Endothelial cell of umbilical vein (primary cell): ENCODE results near the gene SLC51B. TPM values are rescaled to one million over a fixed set of nuclear protein-coding genes. Genes with fewer than 3 reads are reported as not detected.

Experiments used
- BruUV-seq: library from RNA; stranded (reverse); fragments of 400-500 nt; replicated peaks from 2 replicates; lab custom pipeline; 2021; lab: Mats Ljungman, UMichigan
- CTCF ChIA-PET: fragments of 300-600, 350-600 bp; sonication (Branson Sonifier 250); formaldehyde crosslinking; loops from one replicate; lab custom pipeline; 2021; ENCODE audit warnings: antibody characterized with exemption, inconsistent platforms; lab: Charles Lee
- POLR2A ChIA-PET: fragments of 300-600, 350-600 bp; sonication (Branson Sonifier 250); formaldehyde crosslinking; loops from one replicate; lab custom pipeline; 2021; ENCODE audit warnings: antibody characterized with exemption, inconsistent platforms; lab: Charles Lee
- DNase-seq: peaks from one replicate; pipeline ENCODE4 v3.0.0-alpha.2; 2011; ENCODE audit warnings: low read depth, low spot score
- FAIRE-seq: peaks from 2 replicates; lab custom pipeline; 2011; peaks lifted over from hg19 to GRCh38; lab: Jason Lieb, UNC
- H2AFZ ChIP-seq: 2 replicates; pipeline ENCODE4 v1.6.0; 2012; ENCODE audit warnings: low read depth, low read length, control low read depth, inconsistent platforms
- H3K27ac ChIP-seq: 2 replicates; pipeline ENCODE4 v1.5.1; 2011; ENCODE audit warnings: low read depth, mild to moderate bottlenecking, control low read depth, low read length, moderate library complexity; ENCODE audit not compliant: insufficient read depth
- H3K27me3 ChIP-seq, 2 experiments: 2 replicates each; pipeline versions ENCODE4 v1.6.0 to v1.6.1; 2011; ENCODE audit warnings: low read length in 2 of 2, mixed read lengths in 1 of 2; ENCODE audit not compliant: control insufficient read depth in 2 of 2, insufficient read depth in 2 of 2
- H3K36me3 ChIP-seq, 2 experiments: 2 replicates in 1 of 2; 3 replicates in 1 of 2; pipeline ENCODE4 v1.5.1; 2011; ENCODE audit warnings: low read length in 2 of 2, mild to moderate bottlenecking in 1 of 2, moderate library complexity in 1 of 2; ENCODE audit not compliant: control insufficient read depth in 2 of 2, insufficient read depth in 2 of 2; ENCODE audit errors: extremely low read depth in 1 of 2
- H3K4me1 ChIP-seq: 3 replicates; pipeline ENCODE4 v1.5.1; 2011; ENCODE audit warnings: mild to moderate bottlenecking, low read length; ENCODE audit not compliant: control insufficient read depth, insufficient read depth; ENCODE audit errors: extremely low read depth
- H3K4me2 ChIP-seq: 2 replicates; pipeline ENCODE4 v1.6.1; 2011; ENCODE audit warnings: low read length, control low read depth, mixed read lengths; ENCODE audit not compliant: insufficient read depth
- H3K4me3 ChIP-seq, 3 experiments: fragments of 200-600 bp in 1 of 3; sonication (generic), shearing (Covaris generic) in 1 of 3; replicated peaks in 1 of 3; 2 replicates each; pipeline ENCODE4 v1.5.1; 2011 to 2016; ENCODE audit warnings: control low read depth in 3 of 3, low read length in 3 of 3, mild to moderate bottlenecking in 2 of 3, inconsistent platforms in 1 of 3, low read depth in 1 of 3, moderate library complexity in 1 of 3; ENCODE audit not compliant: insufficient read depth in 1 of 3
- H3K79me2 ChIP-seq: 2 replicates; pipeline ENCODE4 v1.6.0; 2012; ENCODE audit warnings: low read length, inconsistent platforms; ENCODE audit not compliant: control insufficient read depth, insufficient read depth
- H3K9ac ChIP-seq: replicated peaks from 2 replicates; pipeline ENCODE3; 2011; ENCODE audit warnings: low read length, control low read depth; ENCODE audit not compliant: insufficient read depth; ENCODE audit errors: extremely low read depth
- H3K9me1 ChIP-seq: replicated peaks from 3 replicates; pipeline ENCODE4 v1.6.0; 2011; ENCODE audit warnings: mild to moderate bottlenecking, low read length; ENCODE audit not compliant: control insufficient read depth, insufficient read depth; ENCODE audit errors: extremely low read depth
- H3K9me3 ChIP-seq: replicated peaks from 2 replicates; pipeline ENCODE4 v1.5.1; 2012; ENCODE audit warnings: low read length, inconsistent platforms; ENCODE audit not compliant: control insufficient read depth, insufficient read depth
- H4K20me1 ChIP-seq: replicated peaks from 2 replicates; pipeline ENCODE3; 2011; ENCODE audit warnings: mild to moderate bottlenecking, low read length; ENCODE audit not compliant: control insufficient read depth, insufficient read depth; ENCODE audit errors: extremely low read depth
- EZH2 ChIP-seq: IDR thresholded peaks from 2 replicates; pipeline ENCODE4 v1.6.1; 2012; ENCODE audit warnings: borderline replicate concordance, low read depth, mild to moderate bottlenecking, moderate library complexity, low read length, inconsistent platforms; ENCODE audit not compliant: severe bottlenecking
- FOS ChIP-seq: IDR thresholded peaks from 2 replicates; pipeline ENCODE4 v1.6.1; 2011; ENCODE audit warnings: mild to moderate bottlenecking, low read length, moderate library complexity, borderline replicate concordance; ENCODE audit not compliant: insufficient read depth
- GATA2 ChIP-seq: IDR thresholded peaks from 2 replicates; pipeline ENCODE4 v1.7.0; 2011; ENCODE audit warnings: low read depth, mild to moderate bottlenecking, moderate library complexity, mixed read lengths, low read length; ENCODE audit not compliant: insufficient read length, insufficient read depth
- JUN ChIP-seq: IDR thresholded peaks from 2 replicates; pipeline ENCODE4 v1.6.1; 2011; ENCODE audit warnings: borderline replicate concordance, low read depth; ENCODE audit not compliant: insufficient read length, insufficient read depth
- MAX ChIP-seq: IDR thresholded peaks from 2 replicates; pipeline ENCODE4 v1.6.1; 2011; ENCODE audit not compliant: insufficient read depth, insufficient read length
- MYC ChIP-seq: IDR thresholded peaks from one replicate; pipeline ENCODE4 v1.6.1; 2011; ENCODE audit warnings: mild to moderate bottlenecking, low read depth, low read length
- POLR2A ChIP-seq: IDR thresholded peaks from 2 replicates; pipeline ENCODE4 v1.6.1; 2012; ENCODE audit warnings: low read depth, mild to moderate bottlenecking, control low read depth, low read length
- POLR2AphosphoS5 ChIP-seq: IDR thresholded peaks from 2 replicates; pipeline ENCODE4 v1.6.1; 2012; ENCODE audit warnings: low read depth, mild to moderate bottlenecking, control low read depth, low read length, moderate library complexity; ENCODE audit not compliant: insufficient read depth
- dilution Hi-C: fragments of 300-500 bp; cut with MboI; formaldehyde crosslinking; loops from one replicate; pipeline ENCODE4 v1.15.0; 2019; ENCODE audit warnings: low sequenced_read_pairs; ENCODE audit not compliant: extremely low pct_ligation_motif_present
- intact Hi-C: fragments of 100-400 bp; cut with micrococcal nuclease; formaldehyde crosslinking; loops from one replicate; pipeline ENCODE4 v1.10.0; 2022
- polyA plus RNA-seq, 4 experiments: library from polyadenylated mRNA; depleted of rRNA in 3 of 4; stranded (reverse) in 3 of 4; unstranded in 1 of 4; fragments of >200 nt; gene quantifications; 2 replicates each; pipeline versions ENCODE4 v1.2.1 to v1.2.3, GENCODE V29; 2011 to 2012; ENCODE audit warnings: missing spikeins in 1 of 4
- total RNA-seq: library from RNA; stranded (reverse); gene quantifications from 2 replicates; pipeline ENCODE4 v1.2.3, GENCODE V29; 2021
- TF ChIP-seq, protein P1 (sequence below), 2 donors: IDR thresholded peaks; 1 replicate in 1 of 2; 2 replicates in 1 of 2; pipeline ENCODE4 v1.5.1; 2011; ENCODE audit warnings: low read length in 2 of 2, mild to moderate bottlenecking in 2 of 2, moderate library complexity in 2 of 2, control low read depth in 1 of 2, inconsistent platforms in 1 of 2, low read depth in 1 of 2; ENCODE audit not compliant: insufficient read depth in 1 of 2; ENCODE audit errors: extremely low read depth in 1 of 2

The SLC51B gene
- total and polyA plus RNA-seq, 2 donors (not counting 3 experiments of a cell fraction or from before 2014, with no cell fraction given), result not detected

DNA sequence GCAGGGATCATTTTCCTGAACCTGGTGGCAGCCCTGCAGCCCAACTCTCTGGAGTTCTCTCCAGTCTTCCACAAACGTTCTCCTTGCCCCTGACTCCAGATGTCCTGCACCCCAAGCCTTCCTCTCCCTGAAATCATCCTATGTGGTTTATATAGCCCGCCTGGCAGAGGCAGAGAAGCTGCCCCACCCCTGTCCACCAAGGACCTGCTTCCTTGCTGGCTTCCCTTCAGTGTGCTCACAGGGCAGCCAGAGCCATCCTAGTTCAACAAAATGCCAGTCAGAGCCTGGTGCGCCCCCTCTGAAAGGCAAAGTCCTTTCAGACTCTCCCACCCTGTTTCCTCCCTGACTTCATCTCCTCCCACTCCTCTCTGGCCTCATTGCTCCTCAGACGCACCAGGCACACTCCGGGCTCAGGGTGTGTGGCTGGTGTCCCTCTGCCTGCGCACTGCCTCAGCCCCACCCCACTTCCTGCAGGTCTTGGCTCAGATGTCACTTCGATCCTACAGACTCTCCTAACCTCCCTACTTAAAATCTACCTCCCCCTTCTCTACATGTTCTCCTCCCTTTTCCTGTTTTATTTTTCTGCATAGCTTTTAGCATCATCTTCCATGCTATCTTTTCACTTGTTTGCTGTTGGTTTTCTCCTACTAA is 37.2 kb downstream of the SLC51B start:
- no peak overlapping the region for H3K27ac ChIP-seq
- no peak overlapping the region for H3K9ac ChIP-seq
- H2AFZ ChIP-seq, result no peak overlapping the region
- dilution Hi-C loops (no loop called here), intact Hi-C loops (no loop called here)
- H3K4me3 ChIP-seq, result no peak overlapping the region
- no peaks in the 10 kb centered on the region for H3K9me1 ChIP-seq
- no peak for TF ChIP-seq MAX
- TF ChIP-seq JUN, result no peak
- no peak for TF ChIP-seq GATA2
- DNase-seq (no peak), FAIRE-seq (no peak)
- H3K79me2 ChIP-seq, result no peaks in the 10 kb centered on the region
- POLR2A ChIA-PET, result no interaction called here
- H3K4me1 ChIP-seq, result no peaks in the 10 kb centered on the region
- H3K4me2 ChIP-seq, result no peak overlapping the region
- H3K36me3 ChIP-seq, result no peaks in the 10 kb centered on the region
- H3K9me3 ChIP-seq, result no peaks in the 10 kb centered on the region
- no TSS peak for BruUV-seq
- H4K20me1 ChIP-seq, result no peaks in the 10 kb centered on the region
- CTCF ChIA-PET, result interaction anchor here (0.8 to 8.8 kb wide), 10 partner anchors 8 to 127 kb away, joined by 3 to 64 read pairs (median 4); no protein-coding TSS in a partner anchor
- peaks cover 41 to 48% of the 10 kb centered on the region in 2 experiments for H3K27me3 ChIP-seq

DNA sequence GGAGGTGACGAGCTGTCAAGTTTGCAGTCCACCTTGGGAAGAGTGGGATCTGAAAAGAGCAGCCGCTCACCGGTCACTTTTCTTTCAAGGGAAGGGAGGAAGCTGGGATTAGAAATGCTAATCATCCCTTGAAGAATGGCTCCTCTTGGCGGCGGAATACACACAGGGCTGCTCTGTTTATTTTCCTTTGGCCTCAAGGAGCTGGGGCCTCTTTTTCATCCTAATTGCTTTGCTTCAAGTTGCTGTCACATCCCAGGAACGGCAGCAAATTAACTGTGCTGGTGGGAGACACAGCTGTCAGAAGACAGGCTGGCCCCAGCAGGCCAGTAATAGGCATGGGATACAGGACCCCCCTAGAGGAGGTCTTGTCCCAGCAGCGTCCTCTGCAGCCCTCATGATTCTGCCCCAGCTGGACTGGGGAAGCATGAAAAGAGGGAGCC is 38.1 kb downstream of the SLC51B start:
- FAIRE-seq (no peak), DNase-seq (no peak)
- H3K79me2 ChIP-seq, result no peaks in the 10 kb centered on the region
- H3K27ac ChIP-seq, result no peak overlapping the region
- ChIA-PET CTCF (interaction anchor here (1.1 to 8.8 kb wide), 11 partner anchors 9 to 128 kb away, joined by 3 to 64 read pairs (median 5); no protein-coding TSS in a partner anchor), POLR2A (no interaction called here)
- H3K9me3 ChIP-seq, result no peaks in the 10 kb centered on the region
- peaks cover 38 to 44% of the 10 kb centered on the region in 2 experiments for H3K27me3 ChIP-seq
- no peak overlapping the region for H3K4me3 ChIP-seq
- dilution Hi-C loops, result no loop called here
- H3K4me2 ChIP-seq, result no peak overlapping the region
- no peaks in the 10 kb centered on the region for H4K20me1 ChIP-seq
- TF ChIP-seq, protein P1, sequence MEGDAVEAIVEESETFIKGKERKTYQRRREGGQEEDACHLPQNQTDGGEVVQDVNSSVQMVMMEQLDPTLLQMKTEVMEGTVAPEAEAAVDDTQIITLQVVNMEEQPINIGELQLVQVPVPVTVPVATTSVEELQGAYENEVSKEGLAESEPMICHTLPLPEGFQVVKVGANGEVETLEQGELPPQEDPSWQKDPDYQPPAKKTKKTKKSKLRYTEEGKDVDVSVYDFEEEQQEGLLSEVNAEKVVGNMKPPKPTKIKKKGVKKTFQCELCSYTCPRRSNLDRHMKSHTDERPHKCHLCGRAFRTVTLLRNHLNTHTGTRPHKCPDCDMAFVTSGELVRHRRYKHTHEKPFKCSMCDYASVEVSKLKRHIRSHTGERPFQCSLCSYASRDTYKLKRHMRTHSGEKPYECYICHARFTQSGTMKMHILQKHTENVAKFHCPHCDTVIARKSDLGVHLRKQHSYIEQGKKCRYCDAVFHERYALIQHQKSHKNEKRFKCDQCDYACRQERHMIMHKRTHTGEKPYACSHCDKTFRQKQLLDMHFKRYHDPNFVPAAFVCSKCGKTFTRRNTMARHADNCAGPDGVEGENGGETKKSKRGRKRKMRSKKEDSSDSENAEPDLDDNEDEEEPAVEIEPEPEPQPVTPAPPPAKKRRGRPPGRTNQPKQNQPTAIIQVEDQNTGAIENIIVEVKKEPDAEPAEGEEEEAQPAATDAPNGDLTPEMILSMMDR (IDR thresholded peaks at IDR 0.05; ENCODE audit: extremely low read depth in 1 of 2, insufficient read depth in 1 of 2, low read depth in 1 of 2, low read length in 2 of 2), result no peak
- TF ChIP-seq MYC, result no peak
- no peak for TF ChIP-seq JUN
- no peak for TF ChIP-seq FOS
- TF ChIP-seq EZH2, result no peak
- TF ChIP-seq GATA2, result no peak
- no peak for TF ChIP-seq POLR2AphosphoS5
- TF ChIP-seq POLR2A, result no peak
- no peak for TF ChIP-seq MAX
- no TSS peak for BruUV-seq
- no peaks in the 10 kb centered on the region for H3K36me3 ChIP-seq
- H3K9ac ChIP-seq, result no peak overlapping the region
- intact Hi-C loops, result no loop called here
- H2AFZ ChIP-seq, result no peak overlapping the region
- no peaks in the 10 kb centered on the region for H3K4me1 ChIP-seq
- no peaks in the 10 kb centered on the region for H3K9me1 ChIP-seq
